Gastrocnemius medialis (tissue), 4 donors: ENCODE results near the gene WDR73.

Source experiments
- CTCF ChIP-seq, 5 experiments: fragments of 450-650 bp in 3 of 5; fragments of 200-600 bp in 2 of 5; sonication (generic) in 2 of 5; IDR thresholded peaks in 4 of 5; conservative IDR thresholded peaks in 1 of 5; 1 replicate in 4 of 5; 2 replicates in 1 of 5; pipeline ENCODE4 v1.5.1; 2016 to 2019; ENCODE audit warnings: antibody characterized with exemption in 5 of 5, mild to moderate bottlenecking in 3 of 5, moderate library complexity in 3 of 5
- POLR2A ChIP-seq, 2 donors: fragments of 450-650 bp; IDR thresholded peaks; one replicate each; pipeline ENCODE4 v1.6.1; 2017; ENCODE audit warnings: antibody characterized with exemption in 2 of 2, mild to moderate bottlenecking in 2 of 2, moderate library complexity in 2 of 2

DNA sequence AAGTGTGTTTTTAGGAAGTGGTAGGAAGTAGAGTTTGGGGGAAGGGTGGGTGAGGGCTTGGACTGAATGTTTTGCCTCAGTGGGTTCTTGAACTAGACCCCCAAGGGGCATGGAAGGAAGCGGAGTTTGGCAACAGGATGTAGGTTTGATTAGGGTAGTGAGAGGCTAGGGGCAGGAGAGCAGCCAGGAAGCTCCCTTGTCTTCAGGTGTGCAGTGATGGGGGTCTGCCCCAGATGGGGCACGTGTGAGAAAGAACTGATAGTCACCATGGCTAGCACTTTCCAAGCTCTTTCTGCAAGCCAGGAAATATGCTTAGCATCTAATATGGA is 48.6 kb downstream of the WDR73 start:
- TF ChIP-seq POLR2A (IDR thresholded peaks at IDR 0.05), result no peak
- TF ChIP-seq CTCF (IDR thresholded peaks at IDR 0.05 in 4 of 5, conservative IDR thresholded peaks at IDR 0.05 in 1 of 5), result no peak
